Measurements from ENCODE around the gene SCFD2. TPM values are rescaled to one million over a fixed set of nuclear protein-coding genes. Genes with fewer than 3 reads are reported as not detected.

SCFD2 gene
- total RNA-seq, 1 donor from 2014 or later, result 20.8 TPM

GRCh38 chr4:53113431-53114225, 252.2 kb downstream of the SCFD2 start:
- no peak for DNase-seq (ENCODE audit: low read depth, low spot score)

DNA sequence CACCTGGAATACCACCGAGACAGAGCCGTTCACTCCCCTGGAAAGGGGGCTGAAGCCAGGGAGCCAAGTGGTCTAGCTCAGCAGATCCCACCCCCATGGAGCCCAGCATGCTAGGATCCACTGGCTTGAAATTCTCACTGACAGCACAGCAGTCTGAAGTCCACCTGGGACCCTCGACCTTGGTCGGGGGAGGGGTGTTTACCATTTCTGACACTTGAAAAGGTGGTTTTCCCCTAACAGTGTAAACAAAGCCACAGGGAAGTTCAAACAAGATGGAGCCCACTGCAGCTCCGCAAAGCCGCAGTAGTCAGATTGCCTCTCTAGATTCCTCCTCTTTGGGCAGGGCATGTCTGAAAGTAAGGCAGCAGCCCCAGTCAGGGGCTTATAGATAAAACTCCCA, 260.5 kb downstream of the SCFD2 start:
- DNase-seq (ENCODE audit: low read depth, low spot score), result no peak

DNA sequence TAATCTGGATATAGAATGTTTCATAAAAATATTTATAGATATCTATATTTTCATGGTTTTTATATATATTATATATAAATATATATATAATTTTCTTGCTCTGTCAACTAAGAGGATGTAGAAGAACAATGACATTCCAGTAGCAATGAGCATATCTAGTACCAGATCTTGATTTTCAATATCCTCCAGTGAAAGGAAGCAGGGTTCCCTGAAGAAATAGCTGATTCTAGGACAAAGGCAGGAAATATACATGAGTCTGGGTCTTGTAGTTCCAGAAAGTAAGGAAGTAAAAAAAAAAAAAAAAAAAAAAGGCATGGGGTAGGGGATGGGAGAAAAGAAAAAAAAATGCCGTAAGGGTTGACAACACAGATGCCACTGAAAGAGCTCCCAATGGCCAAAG, 262.4 kb downstream of the SCFD2 start:
- DNase-seq (ENCODE audit: low read depth, low spot score), result peak; percentile 70

GRCh38 chr4:53101191-53101581, 264.7 kb downstream of the SCFD2 start:
- DNase-seq (ENCODE audit: low read depth, low spot score), result peak; percentile 75

- DNase-seq (ENCODE audit: low read depth, low spot score), result no peak
These were observed 265.2 kb downstream of the SCFD2 start for GRCh38 chr4:53100501-53101190.

- DNase-seq (ENCODE audit: low read depth, low spot score), result peak; percentile 62
These were observed 267.2 kb downstream of the SCFD2 start for GRCh38 chr4:53098681-53099121.

DNA sequence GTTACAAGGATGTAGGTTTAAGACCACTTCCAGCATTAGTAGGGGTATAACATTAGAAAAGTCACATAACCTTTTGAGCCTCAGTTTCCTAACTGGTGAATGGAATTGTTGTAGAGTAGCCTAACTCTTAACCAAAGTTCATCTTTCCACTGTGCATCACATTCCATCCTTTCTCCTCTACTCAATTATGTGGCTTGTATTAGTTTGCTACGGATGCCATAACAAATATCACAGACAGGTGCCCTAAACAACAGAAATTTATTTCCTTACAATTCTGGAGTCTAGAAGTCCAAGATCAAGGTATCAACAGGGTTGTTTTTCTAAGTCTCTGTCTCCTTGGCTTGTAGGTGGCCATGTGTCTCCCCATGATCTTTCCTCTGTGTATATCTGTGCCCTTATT, 271.8 kb downstream of the SCFD2 start:
- DNase-seq (ENCODE audit: low read depth, low spot score), result no peak

- DNase-seq (ENCODE audit: low read depth, low spot score), result no peak
These were observed 275.7 kb downstream of the SCFD2 start for GRCh38 chr4:53089936-53090729.

- no peak for DNase-seq (ENCODE audit: low read depth, low spot score)
These were observed 277.7 kb downstream of the SCFD2 start for GRCh38 chr4:53088152-53088551.

DNA sequence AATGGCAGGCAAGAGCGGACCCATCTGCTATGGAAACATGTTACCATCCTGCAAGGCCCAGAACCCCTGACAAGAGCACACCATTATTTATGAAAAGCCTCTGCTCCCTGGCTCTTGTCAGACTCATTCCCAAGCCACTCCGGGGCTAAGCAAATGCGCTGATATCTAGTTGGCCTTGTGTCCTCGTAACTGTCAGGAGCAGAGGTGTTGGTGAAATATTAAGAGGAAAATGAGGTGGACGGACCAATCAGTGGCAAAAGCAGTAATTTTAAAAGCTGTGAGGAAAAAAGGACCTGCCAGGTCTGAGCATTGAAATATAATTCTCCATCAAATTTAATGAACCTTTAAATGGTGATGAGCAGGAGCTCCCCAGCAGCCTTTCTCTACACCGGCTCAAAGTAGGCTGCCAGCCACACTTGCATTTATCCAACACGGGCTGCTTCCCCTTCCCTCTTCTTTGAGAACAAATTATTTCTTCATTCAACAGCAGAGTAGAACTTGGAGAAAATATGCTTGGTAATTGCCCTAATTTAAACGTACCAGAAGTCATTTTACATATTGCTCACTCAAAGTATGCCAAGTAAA, 289.4 kb downstream of the SCFD2 start:
- DNase-seq (ENCODE audit: low read depth, low spot score), result no peak

GRCh38 chr4:53075162-53075785, 290.6 kb downstream of the SCFD2 start:
- DNase-seq (ENCODE audit: low read depth, low spot score), result no peak

- no peak for DNase-seq (ENCODE audit: low read depth, low spot score)
These were observed 297.0 kb downstream of the SCFD2 start for GRCh38 chr4:53068755-53069330.

DNA sequence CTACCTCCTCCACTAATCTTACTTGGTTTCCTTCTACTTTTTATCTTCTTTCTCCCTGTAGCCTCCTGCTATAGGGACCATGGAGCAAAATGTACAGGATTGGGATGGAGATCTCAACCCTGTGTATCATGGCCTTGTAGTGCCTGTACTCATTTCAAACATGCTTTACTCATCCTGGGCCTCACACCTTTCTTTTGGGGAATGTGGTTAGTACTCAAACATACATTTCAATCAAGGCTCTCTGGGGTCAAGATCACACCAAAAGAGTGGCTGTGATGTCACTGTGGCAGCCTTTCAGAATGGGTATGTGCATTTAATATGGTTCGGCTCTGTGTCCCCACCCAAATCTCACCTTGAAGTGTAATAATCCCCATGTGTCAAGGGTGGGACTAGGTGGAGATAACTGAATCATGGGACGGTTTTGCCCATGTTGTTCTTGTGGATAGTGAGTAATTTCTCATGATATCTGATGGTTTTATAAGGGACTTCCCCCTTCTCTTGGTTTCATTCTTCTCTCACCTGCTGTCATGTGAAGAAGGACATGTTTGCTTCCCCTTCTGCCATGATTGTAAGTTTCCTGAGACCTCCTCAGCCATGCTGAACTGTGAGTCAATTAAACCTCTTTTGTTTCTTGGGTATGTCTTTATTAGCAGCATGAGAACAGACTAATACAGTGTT, 298.6 kb downstream of the SCFD2 start:
- DNase-seq (ENCODE audit: low read depth, low spot score), result no peak

DNA sequence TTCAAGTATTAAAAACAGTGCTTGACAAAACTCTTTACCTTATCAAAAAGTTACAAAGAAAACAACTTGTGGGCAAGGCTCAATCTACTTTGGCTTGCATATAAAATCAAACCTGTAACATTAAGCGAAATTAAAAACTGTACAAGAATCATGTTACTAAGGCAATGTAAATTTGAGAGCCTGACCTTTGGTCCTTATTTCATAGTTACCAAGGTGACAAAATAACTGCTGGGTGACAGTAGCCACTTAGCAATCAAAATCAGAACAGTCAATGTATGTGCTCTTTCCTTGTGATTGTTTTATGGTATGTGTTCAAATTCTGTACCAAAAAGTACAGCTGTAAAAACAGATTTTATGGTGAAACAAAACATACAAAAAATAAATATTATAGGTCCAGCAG, 299.7 kb downstream of the SCFD2 start:
- DNase-seq (ENCODE audit: low read depth, low spot score), result no peak

DNA sequence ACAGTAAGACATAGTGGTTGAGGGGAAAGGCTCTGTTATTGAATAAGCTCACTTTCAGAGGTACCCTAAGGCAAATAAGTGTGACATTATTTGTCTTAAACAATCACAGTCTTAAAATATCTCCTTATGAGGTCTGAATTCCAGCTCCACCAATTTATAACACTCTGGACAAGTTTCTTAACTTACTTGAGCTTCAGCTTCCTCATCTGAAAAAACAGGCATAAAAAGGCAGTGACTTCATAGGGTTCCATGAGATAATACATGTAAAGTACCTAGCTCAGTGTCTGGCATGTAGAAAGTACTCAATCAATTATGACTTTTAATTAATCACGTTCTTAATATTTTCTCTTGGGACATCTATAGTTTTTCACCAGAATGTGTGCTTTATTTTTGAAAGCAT, 301.3 kb downstream of the SCFD2 start:
- DNase-seq (ENCODE audit: low read depth, low spot score), result no peak

- DNase-seq (ENCODE audit: low read depth, low spot score), result no peak
These were observed 304.6 kb downstream of the SCFD2 start for GRCh38 chr4:53061091-53061850.

GRCh38 chr4:53060278-53060677, 305.6 kb downstream of the SCFD2 start:
- no peak for DNase-seq (ENCODE audit: low read depth, low spot score)

DNA sequence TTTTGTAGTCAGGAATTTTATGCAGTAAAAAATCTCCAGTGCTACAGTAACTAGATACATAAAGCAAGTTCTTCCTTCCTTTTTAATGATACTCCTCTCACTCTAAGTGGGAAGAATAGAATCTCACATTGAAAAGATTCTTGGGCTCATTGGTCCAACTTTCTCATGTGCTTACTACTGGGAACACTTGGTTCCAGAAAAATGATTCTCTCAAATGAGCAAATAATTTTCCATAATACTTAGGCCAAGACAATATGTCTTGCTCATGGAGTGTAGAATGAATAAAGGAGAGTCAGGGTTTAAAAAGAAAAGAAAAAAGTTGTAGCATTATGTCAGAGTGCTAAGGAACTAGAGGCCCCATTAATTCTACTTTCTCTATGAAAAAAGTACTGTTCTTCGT, 306.0 kb downstream of the SCFD2 start:
- no peak for DNase-seq (ENCODE audit: low read depth, low spot score)

GRCh38 chr4:53059256-53059655, 306.6 kb downstream of the SCFD2 start:
- DNase-seq (ENCODE audit: low read depth, low spot score), result no peak

GRCh38 chr4:53057679-53058078, 308.2 kb downstream of the SCFD2 start:
- DNase-seq (ENCODE audit: low read depth, low spot score), result no peak

Measured in pulmonary artery endothelial cell (primary cell).